ENCODE results near the gene OR51D1.

DNA sequence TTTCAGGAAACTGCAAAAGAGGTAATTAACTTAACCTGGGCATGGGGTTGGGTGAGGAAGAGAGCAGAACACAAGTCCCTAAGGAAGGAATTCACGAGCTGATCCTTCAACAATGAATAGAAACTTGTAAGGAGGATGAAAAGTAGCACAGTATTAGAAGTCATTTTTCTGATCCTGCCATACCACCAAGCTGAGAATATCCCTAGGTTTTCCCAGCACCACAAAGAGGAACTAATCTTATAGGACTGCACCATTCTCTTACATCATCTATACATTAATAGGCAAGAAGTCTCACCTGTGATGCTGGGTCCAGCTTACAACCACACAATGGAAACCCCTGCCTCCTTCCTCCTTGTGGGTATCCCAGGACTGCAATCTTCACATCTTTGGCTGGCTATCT lies 43.5 kb upstream of the OR51D1 start, which contains the start of gene OR52I1:
- TF ChIP-seq POLR2A (IDR thresholded peaks at IDR 0.05), result no peak
- TF ChIP-seq, protein P1, sequence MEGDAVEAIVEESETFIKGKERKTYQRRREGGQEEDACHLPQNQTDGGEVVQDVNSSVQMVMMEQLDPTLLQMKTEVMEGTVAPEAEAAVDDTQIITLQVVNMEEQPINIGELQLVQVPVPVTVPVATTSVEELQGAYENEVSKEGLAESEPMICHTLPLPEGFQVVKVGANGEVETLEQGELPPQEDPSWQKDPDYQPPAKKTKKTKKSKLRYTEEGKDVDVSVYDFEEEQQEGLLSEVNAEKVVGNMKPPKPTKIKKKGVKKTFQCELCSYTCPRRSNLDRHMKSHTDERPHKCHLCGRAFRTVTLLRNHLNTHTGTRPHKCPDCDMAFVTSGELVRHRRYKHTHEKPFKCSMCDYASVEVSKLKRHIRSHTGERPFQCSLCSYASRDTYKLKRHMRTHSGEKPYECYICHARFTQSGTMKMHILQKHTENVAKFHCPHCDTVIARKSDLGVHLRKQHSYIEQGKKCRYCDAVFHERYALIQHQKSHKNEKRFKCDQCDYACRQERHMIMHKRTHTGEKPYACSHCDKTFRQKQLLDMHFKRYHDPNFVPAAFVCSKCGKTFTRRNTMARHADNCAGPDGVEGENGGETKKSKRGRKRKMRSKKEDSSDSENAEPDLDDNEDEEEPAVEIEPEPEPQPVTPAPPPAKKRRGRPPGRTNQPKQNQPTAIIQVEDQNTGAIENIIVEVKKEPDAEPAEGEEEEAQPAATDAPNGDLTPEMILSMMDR (IDR thresholded peaks at IDR 0.05), result no peak

Data from transverse colon (tissue), 3 donors.